ENCODE results near the gene NOL4L.

GRCh38 chr20:32457479-32457986, 127.6 kb downstream of the NOL4L start:
- TF ChIP-seq, protein P1, sequence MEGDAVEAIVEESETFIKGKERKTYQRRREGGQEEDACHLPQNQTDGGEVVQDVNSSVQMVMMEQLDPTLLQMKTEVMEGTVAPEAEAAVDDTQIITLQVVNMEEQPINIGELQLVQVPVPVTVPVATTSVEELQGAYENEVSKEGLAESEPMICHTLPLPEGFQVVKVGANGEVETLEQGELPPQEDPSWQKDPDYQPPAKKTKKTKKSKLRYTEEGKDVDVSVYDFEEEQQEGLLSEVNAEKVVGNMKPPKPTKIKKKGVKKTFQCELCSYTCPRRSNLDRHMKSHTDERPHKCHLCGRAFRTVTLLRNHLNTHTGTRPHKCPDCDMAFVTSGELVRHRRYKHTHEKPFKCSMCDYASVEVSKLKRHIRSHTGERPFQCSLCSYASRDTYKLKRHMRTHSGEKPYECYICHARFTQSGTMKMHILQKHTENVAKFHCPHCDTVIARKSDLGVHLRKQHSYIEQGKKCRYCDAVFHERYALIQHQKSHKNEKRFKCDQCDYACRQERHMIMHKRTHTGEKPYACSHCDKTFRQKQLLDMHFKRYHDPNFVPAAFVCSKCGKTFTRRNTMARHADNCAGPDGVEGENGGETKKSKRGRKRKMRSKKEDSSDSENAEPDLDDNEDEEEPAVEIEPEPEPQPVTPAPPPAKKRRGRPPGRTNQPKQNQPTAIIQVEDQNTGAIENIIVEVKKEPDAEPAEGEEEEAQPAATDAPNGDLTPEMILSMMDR (IDR thresholded peaks at IDR 0.05): no peak
- no peak for TF ChIP-seq POLR2AphosphoS5 (IDR thresholded peaks at IDR 0.05)

Measured in suprapubic skin (tissue), 3 donors.